ENCODE measurements around the gene R3HDM1. TPM values are rescaled to one million over a fixed set of nuclear protein-coding genes. Genes with fewer than 3 reads are reported as not detected.
"Not testable (repeated sequence)": the region's sequence is repeated elsewhere in the genome, so short reads cannot be mapped to it uniquely, and the experiment has no call there.

The R3HDM1 gene
- polyA plus RNA-seq, 1 experiment = 39.9 TPM

GRCh38 chr2:135620198-135620597, 88.9 kb downstream of the R3HDM1 start:
- POLR2A ChIA-PET = no interaction called here
- no peak for TF ChIP-seq CTCF (IDR thresholded peaks at IDR 0.05; ENCODE audit: insufficient read depth, low read depth, low read length)
- no peak for DNase-seq (ENCODE audit: low read depth)
- Histone ChIP-seq H3K27me3 (ENCODE audit: control insufficient read depth, insufficient read depth, low read length) (no peaks in the 10 kb centered on the region), H3K4me3 (ENCODE audit: low read depth, low read length) (no peak overlapping the region), H3K36me3 (ENCODE audit: control insufficient read depth, insufficient read depth, low read length) (no peaks in the 10 kb centered on the region)
- CTCF ChIA-PET = no interaction called here

GRCh38 chr2:135629520-135629919, 98.2 kb downstream of the R3HDM1 start:
- POLR2A ChIA-PET = no interaction called here
- no peaks in the 10 kb centered on the region for H3K27me3 ChIP-seq (ENCODE audit: control insufficient read depth, insufficient read depth, low read length)
- no peak for TF ChIP-seq CTCF (IDR thresholded peaks at IDR 0.05; ENCODE audit: insufficient read depth, low read depth, low read length)
- no peaks in the 10 kb centered on the region for H3K36me3 ChIP-seq (ENCODE audit: control insufficient read depth, insufficient read depth, low read length)
- DNase-seq (ENCODE audit: low read depth) = no peak
- CTCF ChIA-PET = interaction anchor here (0.6 kb wide), 1 partner anchor 60 kb away, joined by 3 read pairs; no protein-coding TSS in a partner anchor
- H3K4me3 ChIP-seq (ENCODE audit: low read depth, low read length) = no peak overlapping the region

- H3K4me3 ChIP-seq (ENCODE audit: low read depth, low read length); CTCF ChIA-PET; POLR2A ChIA-PET; H3K27me3 ChIP-seq (ENCODE audit: control insufficient read depth, insufficient read depth, low read length); H3K36me3 ChIP-seq (ENCODE audit: control insufficient read depth, insufficient read depth, low read length); DNase-seq (ENCODE audit: low read depth): not testable (repeated sequence)
Measured at GRCh38 chr2:135630034-135630433, 98.8 kb downstream of the R3HDM1 start.

- CTCF ChIA-PET = no interaction called here
- TF ChIP-seq CTCF (IDR thresholded peaks at IDR 0.05; ENCODE audit: insufficient read depth, low read depth, low read length) = no peak
Measured at GRCh38 chr2:135630488-135630887, 99.2 kb downstream of the R3HDM1 start.

GRCh38 chr2:135633582-135633981, 102.3 kb downstream of the R3HDM1 start:
- ChIA-PET POLR2A (no interaction called here), CTCF (no interaction called here)
- H3K27me3 ChIP-seq (ENCODE audit: control insufficient read depth, insufficient read depth, low read length) = no peaks in the 10 kb centered on the region
- no peak for TF ChIP-seq CTCF (IDR thresholded peaks at IDR 0.05; ENCODE audit: insufficient read depth, low read depth, low read length)
- no peak for DNase-seq (ENCODE audit: low read depth)
- H3K4me3 ChIP-seq (ENCODE audit: low read depth, low read length) = no peak overlapping the region
- no peaks in the 10 kb centered on the region; the same call in 1 of the 2 replicates for H3K36me3 ChIP-seq (ENCODE audit: control insufficient read depth, insufficient read depth, low read length)

More at GRCh38 chr2:135630488-135630887, 99.2 kb downstream of the R3HDM1 start:
- no peaks in the 10 kb centered on the region for H3K36me3 ChIP-seq (ENCODE audit: control insufficient read depth, insufficient read depth, low read length)
- POLR2A ChIA-PET = no interaction called here
- no peak overlapping the region for H3K4me3 ChIP-seq (ENCODE audit: low read depth, low read length)
- no peaks in the 10 kb centered on the region for H3K27me3 ChIP-seq (ENCODE audit: control insufficient read depth, insufficient read depth, low read length)
- no peak for DNase-seq (ENCODE audit: low read depth)

- CTCF ChIA-PET = interaction anchor here (0.7 kb wide), 1 partner anchor 19 kb away, joined by 3 read pairs; no protein-coding TSS in a partner anchor
- no peak for TF ChIP-seq CTCF (IDR thresholded peaks at IDR 0.05; ENCODE audit: insufficient read depth, low read depth, low read length)
Measured at GRCh38 chr2:135635212-135635835, 104.0 kb downstream of the R3HDM1 start.

More at GRCh38 chr2:135635212-135635835, 104.0 kb downstream of the R3HDM1 start:
- no peak overlapping the region for H3K4me3 ChIP-seq (ENCODE audit: low read depth, low read length)
- H3K36me3 ChIP-seq (ENCODE audit: control insufficient read depth, insufficient read depth, low read length) = no peaks in the 10 kb centered on the region; the same call in 1 of the 2 replicates
- POLR2A ChIA-PET = no interaction called here
- H3K27me3 ChIP-seq (ENCODE audit: control insufficient read depth, insufficient read depth, low read length) = no peaks in the 10 kb centered on the region
- DNase-seq (ENCODE audit: low read depth) = no peak
